GM21423 (cell line): ENCODE data around the gene DENND10.
"Not testable (repeated sequence)": the region's sequence is repeated elsewhere in the genome, so short reads cannot be mapped to it uniquely, and the experiment has no call there.

Experiments used
- ATAC-seq: cut with Tn5 transposase; IDR thresholded peaks from one replicate; pipeline ENCODE4 v1.9.1; 2021; ENCODE audit warnings: mild to moderate bottlenecking, moderate library complexity; ENCODE audit not compliant: unreplicated experiment

The DENND10 gene

DNA sequence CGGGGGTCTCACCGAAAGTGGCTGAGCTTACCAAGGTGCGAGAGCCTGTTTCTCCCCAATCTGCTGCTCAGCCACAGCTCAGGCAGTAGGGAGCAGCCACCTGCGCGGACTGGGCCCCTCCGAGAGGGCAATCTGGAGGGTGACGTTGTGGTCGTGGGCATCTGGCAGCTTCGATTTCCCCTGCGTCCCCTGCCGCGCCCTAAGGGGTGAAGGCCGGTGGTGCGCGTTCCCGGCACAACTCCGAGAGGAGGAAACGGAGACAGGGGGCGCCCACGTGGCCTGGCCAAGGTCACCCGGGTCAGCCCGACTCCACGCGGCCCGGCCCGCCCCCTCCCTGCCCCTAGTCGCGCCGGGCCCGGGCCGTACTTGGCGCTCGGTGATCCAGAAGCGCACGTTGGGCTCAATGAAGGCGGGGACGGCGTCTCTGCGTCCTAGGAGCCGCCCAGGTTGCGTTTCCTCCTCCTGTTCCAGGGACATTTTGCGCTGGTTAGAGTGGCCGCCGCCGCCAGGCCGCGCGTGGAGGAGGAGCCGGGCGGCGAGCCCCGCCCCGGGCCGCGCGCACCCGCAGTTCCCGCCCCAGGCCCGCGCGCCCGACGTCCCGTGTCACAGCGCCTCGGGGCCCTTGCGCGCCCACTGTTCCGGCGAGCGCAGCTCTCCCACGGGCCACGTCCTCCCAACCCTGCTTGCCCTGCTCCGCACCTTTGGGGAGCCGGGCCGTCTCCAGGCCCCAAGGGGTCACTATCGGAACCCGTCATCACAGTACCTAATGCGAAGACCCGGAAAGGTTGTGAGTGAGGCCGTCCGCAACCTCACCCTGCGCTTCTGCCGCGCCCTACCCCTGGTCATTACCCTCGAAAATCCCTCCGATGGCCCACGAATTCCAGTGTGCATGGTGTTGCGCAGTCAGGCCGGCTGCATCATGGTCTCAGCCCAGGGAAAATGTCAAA, 61.5 kb downstream of the DENND10 start, which contains the start of gene SFXN4:
SFXN4 (minus strand) TSS at position 544 of the 947 bp plus-strand sequence; CDS start at position 477, 67 bp downstream.
- ATAC-seq, result peak; percentile 93

DNA sequence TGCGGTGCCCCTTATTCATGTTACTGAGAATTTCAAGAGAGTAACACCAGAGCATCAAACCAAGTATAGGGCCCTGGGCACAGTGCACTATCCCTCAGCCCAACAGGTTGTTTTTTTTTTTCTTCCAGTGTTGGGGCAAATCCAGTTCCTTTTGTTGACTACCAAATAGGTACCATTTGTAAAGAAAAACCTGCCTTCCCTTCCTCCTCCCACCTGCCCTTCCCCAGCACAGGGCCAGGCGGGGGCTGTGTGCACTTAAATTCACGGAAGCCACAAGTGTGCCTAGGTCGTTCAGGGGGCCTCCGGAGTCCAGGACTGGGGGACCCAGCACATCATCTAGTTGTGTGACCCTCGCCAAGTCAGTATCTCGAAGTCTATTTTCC, 62.2 kb downstream of the DENND10 start:
- ATAC-seq, result no peak

DNA sequence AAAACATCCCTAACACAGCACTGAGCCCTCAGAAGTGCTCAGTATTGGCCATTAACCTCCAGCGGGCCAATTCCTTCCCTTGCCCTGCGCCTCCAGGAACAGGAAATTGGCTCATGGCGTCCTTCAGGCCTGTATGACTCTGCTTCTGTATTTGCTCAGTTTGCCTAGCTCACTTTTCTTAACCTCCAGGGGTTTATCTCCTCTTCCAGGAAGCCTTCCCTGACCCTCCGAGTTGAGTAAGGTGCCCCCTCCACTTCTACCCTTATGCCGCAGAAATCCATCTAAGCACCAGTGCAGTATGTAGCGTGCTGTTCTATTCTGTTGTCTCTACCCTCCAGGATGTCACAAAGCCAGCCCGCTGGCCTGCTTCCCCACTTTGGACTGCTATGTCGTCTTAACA, 62.7 kb downstream of the DENND10 start:
- ATAC-seq, result no peak

DNA sequence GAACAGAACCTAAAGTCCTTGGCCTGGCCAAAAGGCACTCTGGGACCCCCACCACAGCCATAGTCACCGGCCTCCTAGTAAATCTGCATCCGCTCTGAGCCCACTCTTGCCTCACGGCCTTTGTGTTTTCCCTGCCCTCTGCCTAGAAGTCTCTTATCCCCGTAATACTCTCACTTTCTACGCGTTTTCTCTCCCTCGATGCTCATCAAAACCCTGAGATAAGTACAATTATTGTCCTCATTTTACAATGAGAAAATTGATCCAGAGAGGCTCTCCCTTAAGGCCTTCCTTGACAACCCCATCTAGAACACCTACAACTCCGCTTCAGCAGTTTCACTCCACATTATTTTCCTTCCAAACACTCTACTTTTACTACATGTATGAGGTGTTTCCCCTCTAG, 63.1 kb downstream of the DENND10 start:
- no peak for ATAC-seq

DNA sequence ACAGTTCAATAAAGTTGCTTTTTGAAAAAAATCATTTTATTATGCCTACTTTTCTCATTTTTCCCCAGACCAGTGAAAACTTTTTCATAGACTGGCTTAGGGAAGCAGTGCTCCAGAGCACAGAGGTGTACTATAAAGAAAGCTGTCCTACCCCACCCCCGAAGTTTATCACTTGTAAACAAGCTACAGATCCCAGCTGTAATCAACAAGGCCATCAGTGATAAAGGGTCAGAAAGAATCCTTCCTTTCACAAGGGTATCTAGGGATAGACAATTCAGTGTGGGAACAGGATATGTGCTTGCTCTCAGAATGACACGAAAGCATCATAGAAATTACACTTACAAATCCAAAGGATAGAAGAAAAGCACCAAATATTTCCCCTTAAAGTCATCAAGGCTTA, 70.2 kb downstream of the DENND10 start:
- ATAC-seq, result no peak

DNA sequence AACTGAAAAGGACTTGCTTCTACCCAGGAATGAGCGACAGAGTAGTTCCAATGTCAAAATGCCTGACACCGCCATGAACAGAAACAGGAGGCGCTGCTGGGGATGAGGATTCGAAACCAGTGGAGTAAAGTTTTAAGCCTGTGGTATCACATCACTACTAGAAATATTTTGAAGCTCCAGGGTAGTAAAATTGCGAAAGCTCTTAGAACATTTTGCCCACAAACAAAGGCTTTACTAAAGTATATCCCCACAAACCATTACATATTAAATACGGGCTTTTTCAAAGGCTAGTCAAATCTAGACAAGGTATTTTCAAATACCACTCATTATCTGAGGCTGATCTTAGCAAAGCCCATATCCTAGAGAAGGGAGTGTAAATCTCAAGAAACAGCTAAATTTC, 72.3 kb downstream of the DENND10 start:
- no peak for ATAC-seq

DNA sequence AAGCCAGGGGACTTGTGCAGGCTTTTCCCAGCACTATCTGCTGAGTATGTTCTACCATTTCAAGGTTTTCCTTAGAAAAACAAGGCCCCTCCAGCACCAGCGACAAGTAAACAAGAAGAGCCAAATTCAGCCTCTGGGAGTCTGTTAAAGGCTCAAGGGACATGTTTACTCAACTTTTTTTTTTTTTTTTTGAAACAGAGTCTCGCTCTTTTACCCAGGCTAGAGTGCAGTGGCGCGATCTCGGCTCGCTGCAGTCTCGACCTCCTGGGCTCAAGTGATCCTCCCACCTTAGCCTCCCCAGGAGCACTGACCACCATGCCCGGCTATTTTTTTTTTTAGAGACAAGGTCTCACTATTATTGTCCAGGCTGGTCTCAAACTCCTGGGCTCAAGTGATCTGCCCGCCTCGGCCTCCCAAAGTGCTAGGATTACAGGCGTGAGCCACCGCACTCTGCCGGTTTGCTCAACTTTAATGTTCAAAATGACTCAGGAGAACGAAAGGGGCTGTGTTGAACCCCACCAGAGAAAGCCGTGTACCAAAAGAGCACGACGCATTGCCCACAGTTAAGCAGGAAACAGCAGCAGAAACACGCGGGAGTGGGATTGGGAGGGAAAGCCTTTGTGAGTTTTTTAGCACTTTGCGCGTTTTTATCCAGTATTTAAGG, 73.9 kb downstream of the DENND10 start:
- peak; percentile 8 for ATAC-seq

DNA sequence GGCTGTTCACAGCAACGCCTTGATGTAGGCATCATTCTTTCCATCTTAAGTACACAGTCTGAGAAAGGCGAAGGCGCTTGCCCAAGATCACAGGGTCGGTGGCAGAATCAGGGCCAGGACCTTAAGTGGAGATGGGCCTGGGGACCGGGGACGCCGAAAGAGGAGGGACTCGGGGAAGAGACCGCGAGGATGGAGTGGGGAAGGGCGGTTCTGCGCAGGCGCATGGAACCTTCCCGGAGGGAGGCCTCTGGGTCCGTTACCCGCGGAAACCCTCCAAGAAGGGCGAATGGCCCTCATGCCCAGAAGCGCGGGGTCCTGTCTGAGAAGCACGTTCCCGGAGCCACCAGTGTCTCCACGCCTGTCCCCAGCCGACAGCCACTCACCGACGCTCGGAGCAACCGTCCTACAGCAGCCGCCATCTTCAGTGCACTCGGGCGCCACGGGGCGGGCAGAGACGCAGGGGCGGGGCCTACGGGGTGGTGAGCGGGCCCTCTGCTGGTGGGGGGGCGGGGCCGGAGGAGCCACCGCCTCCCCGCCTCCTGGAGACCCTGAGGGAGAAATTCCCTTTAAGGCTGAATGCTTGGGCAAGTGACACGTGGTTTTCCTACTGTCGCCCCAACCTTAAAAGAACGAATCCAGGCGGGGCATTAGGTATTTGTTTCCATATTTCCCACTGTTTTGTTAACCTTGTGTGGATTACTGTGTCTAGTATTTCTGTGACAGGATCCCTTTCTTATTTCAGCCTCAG, 74.6 kb downstream of the DENND10 start, which contains the start of gene PRDX3:
PRDX3 (minus strand) TSS at position 441 of the 748 bp plus-strand sequence; CDS start at position 419, 22 bp downstream.
- ATAC-seq, result peak; percentile 94

DNA sequence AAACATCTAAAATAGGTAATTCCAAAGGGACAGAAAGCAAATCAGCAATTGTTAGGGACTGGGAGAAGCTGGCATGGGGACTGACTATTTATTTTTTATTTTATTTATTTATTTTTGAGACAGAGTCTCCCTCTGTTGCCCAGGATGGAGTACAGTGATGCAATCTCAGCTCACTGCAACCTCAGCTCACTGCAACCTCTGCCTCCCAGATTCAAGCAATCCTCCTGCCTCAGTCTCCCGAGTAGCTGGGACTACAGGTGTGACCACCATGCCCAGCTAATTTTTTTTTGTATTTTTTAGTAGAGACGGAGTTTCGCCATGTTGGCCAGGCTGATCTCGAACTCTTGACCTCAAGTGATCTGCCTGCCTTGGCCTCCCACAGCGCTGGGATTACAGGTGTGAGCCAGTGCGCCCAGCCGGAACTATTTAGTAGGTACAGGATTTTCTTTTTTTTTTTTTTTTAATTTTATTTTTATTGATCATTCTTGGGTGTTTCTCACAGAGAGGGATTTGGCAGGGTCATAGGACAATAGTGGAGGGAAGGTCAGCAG, 77.0 kb downstream of the DENND10 start:
- ATAC-seq, result not testable (repeated sequence)

DNA sequence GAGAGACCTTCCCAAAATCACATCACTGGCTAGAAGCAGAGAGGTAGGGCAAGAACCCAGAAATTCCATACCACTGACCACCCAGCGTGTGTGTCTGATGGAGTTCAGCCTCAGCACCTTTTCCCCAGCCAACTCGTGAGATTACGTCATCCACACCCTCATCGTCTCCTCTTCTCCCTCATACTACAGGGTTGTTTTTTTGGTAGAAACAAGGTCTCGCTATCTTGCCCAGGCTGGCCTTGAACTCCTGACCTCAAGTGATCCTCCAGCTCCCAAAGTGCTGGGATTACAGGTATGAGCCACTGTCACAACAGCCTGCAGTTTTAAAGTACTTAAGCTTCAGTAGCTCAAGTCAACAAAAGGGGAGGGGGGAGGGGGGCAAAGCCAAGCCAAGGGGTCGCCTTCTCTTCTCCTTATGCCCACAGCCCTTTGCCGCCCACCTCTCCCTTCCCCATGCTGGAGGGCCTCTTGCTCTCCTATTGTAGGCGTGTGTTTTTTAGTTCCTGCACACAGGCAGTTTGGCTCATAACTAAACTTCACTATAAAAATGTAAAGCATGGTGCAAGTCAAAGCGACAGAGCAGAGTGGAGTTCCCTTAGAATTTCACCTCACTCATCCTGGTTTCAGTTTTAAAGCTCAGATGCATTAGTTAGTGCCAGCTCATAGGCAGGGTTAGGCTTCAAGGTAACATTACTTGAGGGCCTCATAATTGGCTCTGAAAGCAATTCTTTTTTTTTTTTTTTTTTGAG, 79.9 kb downstream of the DENND10 start:
- no peak for ATAC-seq
